Activated T-cell treated with anti-CD3 and anti-CD28 coated beads for 24 hours (primary cell): ENCODE measurements around the gene P3H2.

Experiments used
- DNase-seq: peaks from one replicate; pipeline ENCODE4 v3.0.0-alpha.2; 2020; ENCODE audit warnings: low read depth

Gene P3H2

DNA sequence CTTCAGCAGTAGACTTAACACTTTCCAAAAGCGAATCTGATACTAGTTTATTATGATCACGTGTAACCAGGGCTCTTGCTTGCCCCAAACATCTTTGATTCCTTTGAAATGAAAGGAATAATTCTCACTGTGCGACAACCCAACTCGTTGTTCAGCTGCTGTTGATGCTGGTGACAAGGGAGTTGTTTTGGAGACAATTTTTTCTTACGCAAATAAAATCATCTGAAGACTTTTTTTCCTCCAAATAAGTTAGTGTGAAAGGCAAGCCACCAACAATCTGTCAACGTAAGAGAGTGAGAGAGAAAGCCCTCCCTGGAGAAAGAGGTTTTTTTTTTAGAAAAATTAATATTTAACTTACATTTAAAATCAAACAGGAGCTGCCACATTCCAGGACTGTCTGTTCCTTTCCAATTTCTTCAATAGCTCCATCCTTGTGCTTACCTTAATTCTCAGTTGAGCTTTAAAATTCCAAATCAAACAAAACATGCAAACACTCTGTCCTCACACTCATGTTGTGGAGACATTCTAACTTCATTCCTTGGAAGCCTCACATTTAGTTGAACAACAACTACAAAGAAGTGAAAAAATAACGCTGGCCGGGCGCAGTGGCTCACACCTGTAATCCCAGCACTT, 4.9 kb upstream of the P3H2 start:
- no peak for DNase-seq

DNA sequence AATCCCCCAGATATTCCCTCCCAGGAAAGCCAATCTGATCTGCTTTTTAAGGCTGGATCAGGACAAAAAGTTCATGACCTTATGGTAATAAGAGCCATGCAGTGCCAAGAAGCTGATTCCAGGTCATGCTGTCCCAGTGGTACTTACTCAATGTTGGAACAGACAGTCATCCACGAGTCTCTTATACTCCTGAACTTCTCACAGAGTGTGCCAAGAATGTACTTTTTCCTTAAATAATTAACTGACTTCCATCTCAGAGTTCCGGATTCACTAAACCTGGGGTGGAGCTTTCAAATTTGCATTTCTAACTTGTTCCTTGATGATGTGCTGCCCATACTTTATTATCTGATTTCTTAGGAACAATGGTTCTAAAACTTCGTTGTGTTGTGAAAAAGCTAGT, 3.4 kb upstream of the P3H2 start:
- DNase-seq, result no peak

DNA sequence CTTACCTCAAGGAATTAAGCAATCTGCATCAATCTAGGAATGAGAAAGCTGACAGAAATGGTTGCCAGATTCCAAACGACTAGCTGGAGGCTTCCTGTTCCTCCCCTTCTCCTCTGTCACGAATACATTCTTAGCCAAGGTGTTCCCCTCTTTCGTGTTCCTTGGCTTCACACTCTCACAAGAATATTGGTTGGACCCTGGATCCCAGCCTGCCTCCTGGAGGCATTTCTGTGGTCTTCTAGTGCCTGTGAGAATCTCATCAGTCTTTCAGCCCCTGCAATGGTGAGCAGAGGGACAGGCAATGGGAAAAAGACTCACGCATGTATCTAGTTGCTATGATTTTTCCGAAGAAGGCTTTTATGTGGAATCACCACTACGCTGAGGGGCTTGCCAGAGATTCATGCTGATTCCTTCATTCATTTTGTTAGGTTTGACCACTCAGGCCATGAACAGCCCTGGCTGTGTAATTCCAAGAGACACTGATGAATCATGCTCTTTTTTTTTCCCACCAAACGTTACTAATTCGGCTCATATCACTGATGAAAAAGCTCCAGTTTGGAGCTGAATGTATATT, 1.6 kb upstream of the P3H2 start:
- DNase-seq, result no peak

DNA sequence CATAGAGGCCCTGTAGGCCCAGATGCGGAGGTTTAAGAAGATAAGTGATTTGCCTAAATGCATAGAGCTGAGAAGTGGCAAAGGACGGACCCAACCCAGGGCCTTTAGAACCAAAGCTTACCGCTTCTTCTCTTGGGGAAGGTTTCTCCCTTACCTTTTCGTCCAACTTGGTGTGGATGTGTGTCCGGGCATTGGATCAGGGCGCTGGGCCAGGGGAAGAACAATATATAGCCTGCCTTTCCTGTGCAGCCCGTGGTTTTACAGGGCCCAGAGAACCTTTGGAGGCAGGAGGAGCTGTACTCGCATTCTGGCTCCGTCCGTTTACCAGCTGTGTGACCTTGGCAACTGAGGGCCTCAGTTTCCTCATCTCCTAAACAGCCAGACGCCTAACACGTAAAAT, 686 bp upstream of the P3H2 start:
- no peak for DNase-seq

GRCh38 chr3:190121061-190121377, 322 bp upstream of the P3H2 start:
- no peak for DNase-seq

DNA sequence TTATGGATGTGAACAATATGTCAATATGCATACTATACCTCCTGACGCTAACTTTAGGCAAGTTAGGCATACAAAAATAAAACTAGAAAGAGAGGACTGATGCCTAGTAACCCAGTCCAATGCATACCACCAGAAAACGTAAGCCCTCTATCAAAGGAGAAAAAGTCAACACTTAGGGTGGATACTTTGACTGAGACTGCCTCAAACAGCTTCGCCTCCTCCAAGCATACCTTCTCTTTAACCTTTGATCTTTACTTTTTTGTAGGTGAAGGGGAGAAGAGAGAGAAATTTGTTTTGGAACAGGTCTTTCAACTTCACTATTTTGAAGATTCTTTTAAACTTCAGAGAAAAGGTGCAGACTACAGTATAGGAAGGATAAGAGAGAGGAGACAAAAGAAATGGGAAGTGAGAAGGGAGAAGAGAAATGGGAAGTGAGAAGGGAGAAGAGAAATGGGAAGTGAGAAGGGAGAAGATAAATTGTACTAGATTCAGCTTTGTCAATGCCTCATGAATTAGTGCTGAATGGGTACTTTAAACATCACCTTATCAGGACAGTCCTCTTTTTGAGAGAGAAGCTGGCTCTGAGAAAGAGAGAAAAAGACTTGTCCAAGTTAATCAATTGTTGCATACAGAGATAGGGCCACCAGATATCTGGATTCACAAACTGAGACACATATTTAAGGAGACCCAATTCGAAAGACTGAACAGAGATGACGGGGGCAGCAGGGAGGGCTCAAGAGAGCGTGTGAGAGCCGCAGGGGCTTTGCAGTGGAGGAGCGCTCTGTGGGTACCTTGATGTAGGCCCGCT, 1.0 kb downstream of the P3H2 start:
- no peak for DNase-seq

GRCh38 chr3:190118438-190118837, 2.3 kb downstream of the P3H2 start:
- DNase-seq, result no peak

- no peak for DNase-seq
Measured at GRCh38 chr3:190117981-190118380, 2.7 kb downstream of the P3H2 start.

DNA sequence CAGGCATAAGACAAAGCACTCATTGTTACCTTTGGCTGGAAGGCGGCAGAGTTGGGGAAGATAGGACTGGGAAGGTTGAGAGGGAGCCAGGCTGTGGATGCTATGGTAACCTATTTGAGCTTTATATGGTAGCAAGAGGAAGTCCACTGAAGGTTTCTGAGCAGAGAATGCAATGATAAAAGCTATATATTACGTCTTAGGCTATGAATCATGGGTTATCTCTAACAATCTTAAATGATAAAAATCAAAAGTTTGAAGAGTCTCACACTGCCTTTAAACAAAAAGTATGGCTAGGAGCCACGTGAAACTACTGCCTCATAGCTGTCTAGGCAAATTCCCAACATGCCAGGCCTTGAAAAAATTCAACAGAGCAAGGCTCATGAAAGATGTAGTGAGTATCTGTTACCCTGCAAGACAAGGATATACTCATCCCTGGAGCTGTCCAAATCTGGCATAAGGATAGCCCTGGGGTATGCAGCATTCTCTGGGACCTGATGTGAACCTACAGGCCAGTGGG, 4.1 kb downstream of the P3H2 start:
- no peak for DNase-seq

GRCh38 chr3:190110826-190111225, 9.9 kb downstream of the P3H2 start:
- no peak for DNase-seq

DNA sequence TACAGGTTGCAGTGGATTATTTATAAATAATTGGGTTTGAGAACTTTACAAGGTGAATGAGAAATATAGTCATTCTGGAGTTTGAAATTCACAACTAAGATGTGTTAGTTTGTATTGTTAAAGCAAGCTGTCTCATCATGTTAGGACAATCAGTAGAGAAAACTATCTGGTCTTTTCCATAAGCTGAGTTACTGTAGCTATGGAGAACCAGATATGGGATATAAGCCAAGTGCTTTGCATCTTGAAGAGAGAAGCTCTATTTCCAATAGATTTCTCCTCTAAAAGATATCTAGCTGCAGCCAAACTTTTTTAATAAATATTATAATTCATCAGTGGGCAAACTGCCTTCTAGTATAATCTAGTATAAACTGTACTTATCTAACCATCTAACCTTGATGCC, 11.3 kb downstream of the P3H2 start:
- DNase-seq, result no peak

DNA sequence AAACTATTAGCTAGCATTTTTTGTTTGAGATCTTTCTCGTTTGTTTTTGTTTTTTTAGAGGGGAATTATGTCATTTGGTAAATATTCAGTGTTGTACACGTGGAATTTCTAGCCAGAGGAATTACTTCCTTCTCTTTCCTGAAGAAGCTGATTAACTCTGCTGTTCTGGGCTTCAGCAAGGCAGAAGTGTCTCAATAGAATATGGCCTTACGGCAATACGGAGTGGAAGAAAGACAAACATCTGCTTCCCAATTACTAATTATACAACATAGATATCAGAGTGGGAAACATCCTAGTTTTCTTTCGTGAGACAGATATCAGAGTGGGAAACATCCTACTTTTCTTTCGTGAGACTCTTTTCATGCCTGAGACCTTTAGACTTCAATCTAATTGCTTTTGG, 11.9 kb downstream of the P3H2 start:
- no peak for DNase-seq

GRCh38 chr3:190105876-190106275, 14.8 kb downstream of the P3H2 start:
- DNase-seq, result no peak

DNA sequence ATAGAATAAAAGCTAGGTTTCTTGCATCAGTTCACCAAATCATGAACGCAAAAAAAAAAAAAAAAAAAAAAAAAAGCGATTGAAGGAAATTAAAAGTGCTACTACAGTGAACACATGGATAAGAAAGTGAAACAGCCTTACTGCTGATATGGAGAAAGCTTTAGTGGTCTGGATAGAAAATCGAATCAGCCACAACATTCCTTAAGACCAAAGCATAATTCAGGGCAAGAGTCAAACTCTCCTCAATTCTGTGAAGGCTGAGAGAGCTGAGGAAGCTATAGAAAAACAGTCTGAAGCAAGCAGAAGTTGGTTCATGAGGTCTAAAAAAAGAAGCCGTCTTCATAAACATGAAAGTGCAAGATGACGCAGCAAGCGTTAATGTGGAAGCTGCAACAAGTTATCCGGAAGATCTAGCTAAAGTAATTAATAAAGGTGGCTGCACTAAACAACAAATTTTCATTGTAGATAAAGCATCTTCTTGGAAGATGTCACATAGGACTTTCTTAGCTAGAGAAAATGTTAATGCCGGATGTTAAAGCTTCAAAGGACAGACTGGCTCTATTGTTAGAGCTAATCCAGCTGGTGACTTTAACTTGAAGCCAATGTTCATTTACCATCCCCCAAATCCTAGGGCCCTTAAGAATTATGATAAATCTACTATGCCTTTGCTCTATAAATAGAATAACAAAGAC, 19.2 kb downstream of the P3H2 start:
- no peak for DNase-seq

DNA sequence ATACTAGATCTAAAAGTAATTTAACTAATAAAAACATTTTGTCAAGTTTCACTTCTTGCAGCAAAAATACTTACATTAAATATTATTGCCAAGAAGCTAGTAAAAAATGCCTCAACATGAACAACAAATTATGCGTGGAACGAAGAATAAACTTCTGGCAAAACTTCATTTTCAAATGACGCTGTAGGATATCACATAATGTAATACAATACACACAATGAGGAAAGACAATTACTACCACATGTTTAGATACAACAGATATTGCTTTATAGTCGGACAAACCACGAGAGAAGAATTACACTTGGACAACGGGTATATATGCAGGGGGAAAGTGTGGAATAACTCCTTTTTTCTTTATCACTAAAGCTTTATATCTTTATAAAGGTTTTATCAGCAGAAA, 21.6 kb downstream of the P3H2 start:
- DNase-seq, result no peak

GRCh38 chr3:190097617-190098016, 23.1 kb downstream of the P3H2 start:
- DNase-seq, result no peak

- no peak for DNase-seq
Measured at GRCh38 chr3:190097025-190097424, 23.7 kb downstream of the P3H2 start.

GRCh38 chr3:190096345-190096744, 24.4 kb downstream of the P3H2 start:
- no peak for DNase-seq

- no peak for DNase-seq
Measured at GRCh38 chr3:190094160-190094718, 26.5 kb downstream of the P3H2 start.

DNA sequence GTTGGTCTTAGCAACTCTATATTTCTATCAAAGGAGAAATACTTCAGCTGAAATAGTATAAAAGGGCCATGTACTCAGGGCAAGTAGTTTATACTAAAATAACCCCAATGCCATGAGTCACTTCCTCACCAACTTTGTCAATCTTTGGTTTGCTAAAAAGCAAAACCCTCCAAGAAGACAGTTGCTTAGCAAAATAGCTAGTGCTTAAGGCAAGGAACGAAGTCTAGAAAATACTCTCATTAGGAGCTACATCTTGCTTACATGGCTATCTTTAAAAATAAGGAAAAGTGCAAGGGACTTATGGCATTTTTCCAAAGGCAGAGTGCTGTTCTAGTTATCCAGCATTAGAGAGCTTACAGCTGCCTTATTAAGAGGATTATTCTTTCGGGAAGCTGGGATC, 28.4 kb downstream of the P3H2 start:
- no peak for DNase-seq

DNA sequence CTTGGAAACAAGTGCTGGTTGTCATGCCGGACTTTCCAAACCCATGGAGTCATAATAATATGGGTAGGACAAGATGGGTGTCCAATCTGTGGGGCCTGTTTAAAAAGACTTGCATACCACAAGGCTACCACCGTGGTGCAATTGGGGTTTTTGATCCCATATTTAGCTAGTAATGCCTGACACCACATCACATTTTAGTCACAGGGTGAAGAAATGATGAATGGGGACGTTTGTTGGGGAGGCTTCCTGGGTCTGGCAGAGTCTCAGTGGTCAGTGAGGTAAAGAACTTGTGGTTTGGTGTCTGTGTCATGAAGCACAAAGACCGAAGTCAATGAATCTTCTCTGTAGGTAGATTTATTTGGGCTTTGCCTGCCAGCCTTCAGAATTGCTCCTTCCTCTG, 31.0 kb downstream of the P3H2 start:
- no peak for DNase-seq

DNA sequence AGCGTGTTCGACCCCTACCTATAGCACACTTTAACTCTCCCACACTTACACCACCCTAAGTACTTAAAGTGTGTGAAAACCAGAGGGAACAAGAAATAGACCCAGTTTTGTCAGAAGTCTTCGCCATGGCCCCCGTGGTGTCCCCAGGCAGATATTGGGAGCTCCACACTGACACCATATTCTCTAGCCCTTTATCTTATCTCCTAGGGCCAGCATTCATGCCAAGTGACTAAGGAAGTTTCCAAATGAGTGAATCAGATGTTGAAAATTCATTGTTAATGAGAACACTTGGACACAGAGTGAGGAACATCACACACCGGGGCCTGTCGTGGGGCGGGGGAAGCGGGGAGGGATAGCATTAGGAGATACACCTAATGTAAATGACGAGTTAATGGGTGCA, 31.8 kb downstream of the P3H2 start:
- DNase-seq, result no peak

- DNase-seq, result no peak
Measured at GRCh38 chr3:190086191-190086590, 34.5 kb downstream of the P3H2 start.
